GM18519 (cell line): ENCODE results near the gene MST1.
"Not testable (repeated sequence)": the region's sequence is repeated elsewhere in the genome, so short reads cannot be mapped to it uniquely, and the experiment has no call there.

Experiments used
- ATAC-seq: cut with Tn5 transposase; IDR thresholded peaks from one replicate; pipeline ENCODE4 v1.9.1; 2021; ENCODE audit warnings: mild to moderate bottlenecking, moderate library complexity; ENCODE audit not compliant: unreplicated experiment, low FRiP score

The MST1 gene

GRCh38 chr3:49701388-49702077 is 12.3 kb upstream of the MST1 start:
- ATAC-seq = no peak

- no peak for ATAC-seq
Observed at GRCh38 chr3:49700453-49701128, 11.3 kb upstream of the MST1 start.

GRCh38 chr3:49700014-49700413 is 10.7 kb upstream of the MST1 start:
- no peak for ATAC-seq

- no peak for ATAC-seq
Observed at GRCh38 chr3:49699281-49699979, 10.2 kb upstream of the MST1 start.

- ATAC-seq = not testable (repeated sequence)
Observed at GRCh38 chr3:49695350-49696015, 6.2 kb upstream of the MST1 start.

- ATAC-seq = not testable (repeated sequence)
Observed at GRCh38 chr3:49694409-49695070, 5.3 kb upstream of the MST1 start.

- ATAC-seq = not testable (repeated sequence)
Observed at GRCh38 chr3:49691481-49691880, 2.2 kb upstream of the MST1 start.

- not testable (repeated sequence) for ATAC-seq
Observed at GRCh38 chr3:49690856-49691255, 1.6 kb upstream of the MST1 start.

- not testable (repeated sequence) for ATAC-seq
Observed at GRCh38 chr3:49689908-49690624, 792 bp upstream of the MST1 start.

GRCh38 chr3:49688338-49689045 is 782 bp downstream of the MST1 start:
- ATAC-seq = not testable (repeated sequence)

GRCh38 chr3:49687424-49687795 is 1.9 kb downstream of the MST1 start:
- not testable (repeated sequence) for ATAC-seq

- not testable (repeated sequence) for ATAC-seq
Observed at GRCh38 chr3:49686769-49687423, 2.4 kb downstream of the MST1 start.

GRCh38 chr3:49686346-49686745 is 2.9 kb downstream of the MST1 start:
- not testable (repeated sequence) for ATAC-seq

- ATAC-seq = not testable (repeated sequence)
Observed at GRCh38 chr3:49685846-49686245, 3.4 kb downstream of the MST1 start.

- ATAC-seq = not testable (repeated sequence)
Observed at GRCh38 chr3:49685103-49685502, 4.2 kb downstream of the MST1 start.

GRCh38 chr3:49684453-49684852 is 4.8 kb downstream of the MST1 start:
- ATAC-seq = not testable (repeated sequence)

- no peak for ATAC-seq
Observed at GRCh38 chr3:49683162-49683561, 6.1 kb downstream of the MST1 start.

GRCh38 chr3:49681543-49681942 is 7.7 kb downstream of the MST1 start:
- no peak for ATAC-seq

GRCh38 chr3:49681232-49681522 is 8.1 kb downstream of the MST1 start:
- ATAC-seq = no peak
